PC-3 (cell line): ENCODE measurements around the gene ZNF763. TPM values are rescaled to one million over a fixed set of nuclear protein-coding genes. Genes with fewer than 3 reads are reported as not detected.
"Not testable (repeated sequence)": the region's sequence is repeated elsewhere in the genome, so short reads cannot be mapped to it uniquely, and the experiment has no call there.

Source experiments
- ATAC-seq: fragments of 200-7000 bp; cut with Tn5 transposase; 2 replicates; pipeline ENCODE4 v1.9.1; 2020; ENCODE audit warnings: mild to moderate bottlenecking, moderate library complexity
- BruUV-seq: library from RNA; stranded (reverse); fragments of 400-500 nt; replicated peaks from 2 replicates; lab custom pipeline; 2021; lab: Mats Ljungman, UMichigan
- CTCF ChIA-PET: fragments of 300-600 bp; sonication (Branson Sonifier 250); formaldehyde crosslinking; loops from one replicate; lab custom pipeline; 2022; ENCODE audit warnings: antibody characterized with exemption; lab: Charles Lee
- POLR2A ChIA-PET: fragments of 300-600 bp; sonication (Branson Sonifier 250); formaldehyde crosslinking; loops from one replicate; lab custom pipeline; 2022; ENCODE audit warnings: antibody characterized with exemption; ENCODE audit not compliant: unreplicated experiment; lab: Charles Lee
- DNase-seq: peaks from one replicate; pipeline ENCODE4 v3.0.0-alpha.2; 2015
- H2AFZ ChIP-seq: fragments of 300-600 bp; sonication (generic); 2 replicates; pipeline ENCODE4 v1.6.0; 2016; ENCODE audit warnings: antibody characterized with exemption, low read length
- H3F3A ChIP-seq: fragments of 300-600 bp; sonication (generic); one replicate; pipeline ENCODE4 v1.6.0; 2017; ENCODE audit warnings: antibody characterized with exemption, low read length, control low read depth, mild to moderate bottlenecking; ENCODE audit not compliant: unreplicated experiment
- H3K27ac ChIP-seq: fragments of 300-600 bp; sonication (generic); 2 replicates; pipeline ENCODE4 v1.5.1; 2016; ENCODE audit warnings: mild to moderate bottlenecking, low read length
- H3K27me3 ChIP-seq: fragments of 300-600 bp; sonication (generic); 2 replicates; pipeline ENCODE4 v1.6.1; 2016; ENCODE audit warnings: low read length, mixed read lengths
- H3K36me3 ChIP-seq: fragments of 300-600 bp; sonication (generic); 2 replicates; pipeline ENCODE4 v1.6.1; 2016; ENCODE audit warnings: low read depth, mixed run types, low read length, mixed read lengths
- H3K4me1 ChIP-seq: fragments of 300-600 bp; sonication (generic); 2 replicates; pipeline ENCODE4 v1.5.1; 2016; ENCODE audit warnings: low read length; ENCODE audit not compliant: insufficient read depth
- H3K4me2 ChIP-seq: fragments of 300-600 bp; sonication (generic); 2 replicates; pipeline ENCODE4 v1.6.0; 2016; ENCODE audit warnings: low read length
- H3K4me3 ChIP-seq: fragments of 300-600 bp; sonication (generic); 2 replicates; pipeline ENCODE4 v1.5.1; 2016; ENCODE audit warnings: mild to moderate bottlenecking, low read length, mixed read lengths
- H3K79me2 ChIP-seq: fragments of 300-600 bp; sonication (generic); 2 replicates; pipeline ENCODE4 v1.6.1; 2017; ENCODE audit warnings: low read length, mixed read lengths
- H3K9ac ChIP-seq: fragments of 300-600 bp; sonication (generic); 2 replicates; pipeline ENCODE4 v1.6.0; 2016; ENCODE audit warnings: mild to moderate bottlenecking, low read length
- H3K9me2 ChIP-seq: fragments of 300-600 bp; sonication (generic); replicated peaks from 2 replicates; pipeline ENCODE4 v1.6.1; 2016; ENCODE audit warnings: mixed run types, low read length, mixed read lengths
- H3K9me3 ChIP-seq: fragments of 300-600 bp; sonication (generic); 2 replicates; pipeline ENCODE4 v1.6.1; 2016; ENCODE audit warnings: low read length, mixed read lengths
- H4K20me1 ChIP-seq: fragments of 300-600 bp; sonication (generic); 2 replicates; pipeline ENCODE4 v1.6.1; 2016; ENCODE audit warnings: low read length, mixed read lengths
- CTCF ChIP-seq: fragments of 300-600 bp; sonication (generic); conservative IDR thresholded peaks from 2 replicates; pipeline ENCODE4 v1.5.1; 2017; ENCODE audit warnings: antibody characterized with exemption, low read depth, mild to moderate bottlenecking, low read length
- EZH2 ChIP-seq: fragments of 300-600 bp; sonication (generic); IDR thresholded peaks from one replicate; pipeline ENCODE4 v1.6.1; 2017; ENCODE audit warnings: antibody characterized with exemption, mild to moderate bottlenecking, low read length; ENCODE audit not compliant: unreplicated experiment
- EZH2phosphoT487 ChIP-seq: fragments of 300-600 bp; sonication (generic); IDR thresholded peaks from 2 replicates; pipeline ENCODE4 v1.6.1; 2018; ENCODE audit warnings: mild to moderate bottlenecking, antibody characterized with exemption, low read length, borderline replicate concordance
- intact Hi-C: fragments of 100-400 bp; cut with micrococcal nuclease; formaldehyde crosslinking; loops from 2 replicates; pipeline ENCODE4 v1.9.0; 2023
- total RNA-seq: library from RNA; depleted of rRNA; stranded (reverse); fragments of >200 nt; gene quantifications from 2 replicates; pipeline ENCODE4 v1.2.3, GENCODE V29; 2014

Gene ZNF763
- total RNA-seq, 1 experiment from 2014 or later = 0.33 TPM

GRCh38 chr19:11924886-11925650, 39.8 kb upstream of the ZNF763 start, which contains the start of gene ZNF700:
Gene ZNF700, plus strand, starts transcription at chr19:11925107. Its CDS starts 104 bp downstream, at chr19:11925211.
- Histone ChIP-seq H3K36me3 (peaks cover 30% of the 10 kb centered on the region), H3K4me2 (peak within 1 kb of the TSS; percentile 85), H3K4me1 (peaks cover 4% of the 10 kb centered on the region; the same call in 1 of the 2 replicates), H3K9me2 (no peaks in the 10 kb centered on the region), H3F3A (no peaks in the 10 kb centered on the region), H3K9me3 (peaks cover 13% of the 10 kb centered on the region; the same call in 1 of the 2 replicates), H3K9ac (peak within 1 kb of the TSS; percentile 80), H4K20me1 (no peaks in the 10 kb centered on the region), H3K4me3 (peak within 1 kb of the TSS; percentile 83), H2AFZ (peak within 1 kb of the TSS; percentile 86), H3K27ac (peak within 1 kb of the TSS; percentile 53), H3K27me3 (no peaks in the 10 kb centered on the region), H3K79me2 (peaks cover 40% of the 10 kb centered on the region)
- TF ChIP-seq CTCF (no peak), EZH2 (no peak), EZH2phosphoT487 (no peak)
- intact Hi-C loops = loop anchor here (1.0 to 2.0 kb wide), 3 partner anchors 40 to 110 kb away; partner anchors contain the start of genes ZNF433 and ZNF763
- POLR2A ChIA-PET = interaction anchor here (0.6 to 1.2 kb wide), 4 partner anchors 64 to 559 kb away, joined by 3 to 4 read pairs (median 4); partner anchors contain the start of genes ZNF20 and ZNF709
- ATAC-seq = peak; percentile 92
- CTCF ChIA-PET = interaction anchor here (0.6 to 3.7 kb wide), 7 partner anchors 39 to 534 kb away, joined by 3 to 25 read pairs (median 8); partner anchors contain the start of genes ZNF20 and ZNF491
- peak; percentile 98 for DNase-seq
- TSS peak; percentile 60 for BruUV-seq

- peak overlapping the region; percentile 86 for H2AFZ ChIP-seq
- peak overlapping the region; percentile 53 for H3K27ac ChIP-seq
- H3K27me3 ChIP-seq, ATAC-seq, H3F3A ChIP-seq, H4K20me1 ChIP-seq, DNase-seq, BruUV-seq, H3K4me1 ChIP-seq, POLR2A ChIA-PET, H3K9me2 ChIP-seq: not testable (repeated sequence)
- intact Hi-C loops = loop anchor here (2.0 kb wide), 2 partner anchors 39 to 109 kb away; partner anchors contain the start of genes ZNF433 and ZNF763
- peak overlapping the region; percentile 83 for H3K4me3 ChIP-seq
- H3K4me2 ChIP-seq = peak overlapping the region; percentile 85
- CTCF ChIA-PET = interaction anchor here (1.0 kb wide), 1 partner anchor 215 kb away, joined by 8 read pairs; the partner anchor contains the start of gene ZNF20
- H3K9me3 ChIP-seq = peaks cover 17% of the 10 kb centered on the region; the same call in 1 of the 2 replicates
- peaks cover 42% of the 10 kb centered on the region for H3K79me2 ChIP-seq
- peak overlapping the region; percentile 80 for H3K9ac ChIP-seq
- H3K36me3 ChIP-seq = peaks cover 37% of the 10 kb centered on the region
These were observed 39.1 kb upstream of the ZNF763 start for GRCh38 chr19:11925651-11926187.

GRCh38 chr19:11927227-11927626, 37.6 kb upstream of the ZNF763 start:
- Histone ChIP-seq H3K9me3 (peaks cover 19% of the 10 kb centered on the region; the same call in 1 of the 2 replicates), H2AFZ (no peak overlapping the region), H3F3A (no peaks in the 10 kb centered on the region), H3K4me1 (peaks cover 4% of the 10 kb centered on the region; the same call in 1 of the 2 replicates), H3K9ac (no peak overlapping the region), H3K36me3 (peaks cover 52% of the 10 kb centered on the region), H3K9me2 (no peaks in the 10 kb centered on the region), H3K27me3 (no peaks in the 10 kb centered on the region), H4K20me1 (no peaks in the 10 kb centered on the region), H3K79me2 (peaks cover 54% of the 10 kb centered on the region), H3K4me2 (no peak overlapping the region), H3K27ac (no peak overlapping the region), H3K4me3 (no peak overlapping the region)
- DNase-seq = no peak
- POLR2A ChIA-PET = no interaction called here
- CTCF ChIA-PET = no interaction called here
- BruUV-seq = no TSS peak
- TF ChIP-seq EZH2phosphoT487 (no peak), EZH2 (no peak), CTCF (no peak)
- no peak for ATAC-seq
- intact Hi-C loops = no loop called here
